NCI-H1694 treated with DMSO at 0.1 percent for 48 hours (cell line): ENCODE data around the gene SMCHD1.
"Not testable (repeated sequence)": the region's sequence is repeated elsewhere in the genome, so short reads cannot be mapped to it uniquely, and the experiment has no call there.

ENCODE experiments used
- DNase-seq: peaks from one replicate; lab custom pipeline; 2025; lab: John Stamatoyannopoulos, UW

The SMCHD1 gene

GRCh38 chr18:2814928-2815327 lies 159.4 kb downstream of the SMCHD1 start:
- DNase-seq, result no peak

- DNase-seq, result no peak
Observed at GRCh38 chr18:2818281-2818680, 162.8 kb downstream of the SMCHD1 start.

GRCh38 chr18:2821695-2822094 lies 166.2 kb downstream of the SMCHD1 start:
- no peak for DNase-seq

GRCh38 chr18:2822213-2822921 lies 166.8 kb downstream of the SMCHD1 start:
- DNase-seq, result no peak

- DNase-seq, result no peak
Observed at GRCh38 chr18:2823202-2823601, 167.7 kb downstream of the SMCHD1 start.

GRCh38 chr18:2823966-2824365 lies 168.4 kb downstream of the SMCHD1 start:
- DNase-seq, result no peak

- DNase-seq, result no peak
Observed at GRCh38 chr18:2824865-2825264, 169.3 kb downstream of the SMCHD1 start.

GRCh38 chr18:2825613-2826175 lies 170.2 kb downstream of the SMCHD1 start:
- no peak for DNase-seq

GRCh38 chr18:2826581-2826980 lies 171.1 kb downstream of the SMCHD1 start:
- no peak for DNase-seq

GRCh38 chr18:2827061-2827460 lies 171.5 kb downstream of the SMCHD1 start:
- DNase-seq, result no peak

GRCh38 chr18:2836118-2836517 lies 180.6 kb downstream of the SMCHD1 start:
- DNase-seq, result not testable (repeated sequence)

- DNase-seq, result not testable (repeated sequence)
Observed at GRCh38 chr18:2837290-2837689, 181.8 kb downstream of the SMCHD1 start.

GRCh38 chr18:2839202-2839601 lies 183.7 kb downstream of the SMCHD1 start:
- no peak for DNase-seq

- no peak for DNase-seq
Observed at GRCh38 chr18:2840521-2840920, 185.0 kb downstream of the SMCHD1 start.

- no peak for DNase-seq
Observed at GRCh38 chr18:2843146-2843545, 187.6 kb downstream of the SMCHD1 start.

GRCh38 chr18:2845172-2845571 lies 189.6 kb downstream of the SMCHD1 start:
- no peak for DNase-seq

GRCh38 chr18:2846636-2847316 lies 191.2 kb downstream of the SMCHD1 start, which contains the start of gene EMILIN2:
Gene EMILIN2 (plus strand): TSS chr18:2847006. CDS start chr18:2847189, 183 bp downstream.
- no peak for DNase-seq

GRCh38 chr18:2847317-2848246 lies 192.1 kb downstream of the SMCHD1 start:
- DNase-seq, result no peak

- no peak for DNase-seq
Observed at GRCh38 chr18:2848247-2849246, 193.0 kb downstream of the SMCHD1 start.

GRCh38 chr18:2850816-2851215 lies 195.3 kb downstream of the SMCHD1 start:
- no peak for DNase-seq

- DNase-seq, result no peak
Observed at GRCh38 chr18:2851771-2852170, 196.2 kb downstream of the SMCHD1 start.
